Measurements from ENCODE around the gene PASK.

DNA sequence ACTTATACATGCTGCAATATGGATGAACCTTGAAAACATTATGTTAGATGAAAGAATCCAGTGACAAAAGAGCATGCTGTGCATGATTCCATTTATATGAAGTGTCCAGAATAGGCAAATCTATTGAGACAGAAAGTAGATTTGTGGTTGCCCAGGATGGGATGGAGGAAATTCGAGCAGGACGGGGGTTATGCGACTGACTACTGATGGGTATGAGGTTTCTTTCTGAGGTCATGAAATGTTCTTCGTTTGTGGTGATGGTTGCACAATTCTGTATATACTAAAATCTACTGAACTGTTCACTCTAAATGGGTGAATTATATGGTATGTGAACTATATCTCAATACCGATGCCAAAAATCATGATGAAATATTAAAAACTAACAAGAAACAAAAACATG, 28.3 kb downstream of the PASK start:
- TF ChIP-seq EZH2 (IDR thresholded peaks at IDR 0.05; ENCODE audit: insufficient read depth, poor library complexity, severe bottlenecking) (no peak), EZH2phosphoT487 (IDR thresholded peaks at IDR 0.05; ENCODE audit: insufficient read depth, low read depth) (no peak)
